Chondrocyte (in vitro differentiated cells): ENCODE measurements around the gene OSGEP. TPM values are rescaled to one million over a fixed set of nuclear protein-coding genes. Genes with fewer than 3 reads are reported as not detected.

Experiments used
- DNase-seq: peaks from one replicate; pipeline ENCODE4 v3.0.0; 2021; ENCODE audit warnings: mixed read lengths, low spot score
- H3K27ac Mint-ChIP-seq: one replicate; pipeline ENCODE4 v1.8.0; 2021; ENCODE audit warnings: mild to moderate bottlenecking, moderate library complexity, mixed read lengths; ENCODE audit not compliant: unreplicated experiment
- H3K27me3 Mint-ChIP-seq: 2 replicates; pipeline ENCODE4 v1.8.0; 2021; ENCODE audit warnings: low read depth, mixed read lengths
- H3K36me3 Mint-ChIP-seq: 2 replicates; pipeline ENCODE4 v1.8.0; 2021; ENCODE audit warnings: low read depth, mixed read lengths
- H3K4me1 Mint-ChIP-seq: 2 replicates; pipeline ENCODE4 v1.8.0; 2021; ENCODE audit warnings: low read depth, mild to moderate bottlenecking, mixed read lengths
- H3K4me3 Mint-ChIP-seq: one replicate; pipeline ENCODE4 v1.8.0; 2021; ENCODE audit warnings: mild to moderate bottlenecking, moderate library complexity, mixed read lengths; ENCODE audit not compliant: unreplicated experiment
- H3K9me3 Mint-ChIP-seq: 2 replicates; pipeline ENCODE4 v1.8.0; 2021; ENCODE audit warnings: low read depth, mixed read lengths
- total RNA-seq: library from RNA; stranded (reverse); gene quantifications from 3 replicates; pipeline ENCODE4 v1.2.1, GENCODE V29; 2021
- TF ChIP-seq, protein P1 (sequence below): fragments of 200-600 bp; sonication (generic); IDR thresholded peaks from 2 replicates; pipeline ENCODE4 v1.5.0; 2021; ENCODE audit warnings: antibody characterized with exemption, mild to moderate bottlenecking, moderate library complexity

Gene OSGEP
- total RNA-seq, 1 donor from 2014 or later = 26.0 TPM

DNA sequence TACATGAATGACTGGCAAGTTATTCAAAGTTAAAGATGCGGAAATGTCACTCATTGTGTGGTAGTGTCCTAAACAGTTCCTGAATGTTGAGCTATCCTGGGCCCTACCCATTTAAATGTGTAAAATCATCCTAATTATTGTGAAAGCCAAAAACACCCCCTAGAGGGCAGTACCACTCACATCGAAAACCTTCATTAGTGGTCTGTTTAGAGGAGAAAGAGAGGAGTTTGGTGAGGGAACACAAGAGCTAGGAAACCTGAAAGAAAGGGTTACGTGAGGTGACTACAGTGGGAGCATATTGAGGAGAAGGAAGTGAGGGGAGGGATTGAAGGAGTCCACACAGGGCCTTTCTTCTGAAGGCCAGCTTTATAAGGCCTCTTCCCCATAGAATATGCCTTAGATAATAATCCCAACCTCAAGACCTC, 38.8 kb downstream of the OSGEP start:
- TF ChIP-seq, protein P1, sequence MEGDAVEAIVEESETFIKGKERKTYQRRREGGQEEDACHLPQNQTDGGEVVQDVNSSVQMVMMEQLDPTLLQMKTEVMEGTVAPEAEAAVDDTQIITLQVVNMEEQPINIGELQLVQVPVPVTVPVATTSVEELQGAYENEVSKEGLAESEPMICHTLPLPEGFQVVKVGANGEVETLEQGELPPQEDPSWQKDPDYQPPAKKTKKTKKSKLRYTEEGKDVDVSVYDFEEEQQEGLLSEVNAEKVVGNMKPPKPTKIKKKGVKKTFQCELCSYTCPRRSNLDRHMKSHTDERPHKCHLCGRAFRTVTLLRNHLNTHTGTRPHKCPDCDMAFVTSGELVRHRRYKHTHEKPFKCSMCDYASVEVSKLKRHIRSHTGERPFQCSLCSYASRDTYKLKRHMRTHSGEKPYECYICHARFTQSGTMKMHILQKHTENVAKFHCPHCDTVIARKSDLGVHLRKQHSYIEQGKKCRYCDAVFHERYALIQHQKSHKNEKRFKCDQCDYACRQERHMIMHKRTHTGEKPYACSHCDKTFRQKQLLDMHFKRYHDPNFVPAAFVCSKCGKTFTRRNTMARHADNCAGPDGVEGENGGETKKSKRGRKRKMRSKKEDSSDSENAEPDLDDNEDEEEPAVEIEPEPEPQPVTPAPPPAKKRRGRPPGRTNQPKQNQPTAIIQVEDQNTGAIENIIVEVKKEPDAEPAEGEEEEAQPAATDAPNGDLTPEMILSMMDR = peak; percentile 83
- Mint-ChIP-seq H3K36me3 (peaks cover 2% of the 10 kb centered on the region), H3K4me3 (no peak overlapping the region), H3K9me3 (no peaks in the 10 kb centered on the region), H3K27ac (no peak overlapping the region), H3K27me3 (no peaks in the 10 kb centered on the region), H3K4me1 (peaks cover 23% of the 10 kb centered on the region)
- DNase-seq = no peak

DNA sequence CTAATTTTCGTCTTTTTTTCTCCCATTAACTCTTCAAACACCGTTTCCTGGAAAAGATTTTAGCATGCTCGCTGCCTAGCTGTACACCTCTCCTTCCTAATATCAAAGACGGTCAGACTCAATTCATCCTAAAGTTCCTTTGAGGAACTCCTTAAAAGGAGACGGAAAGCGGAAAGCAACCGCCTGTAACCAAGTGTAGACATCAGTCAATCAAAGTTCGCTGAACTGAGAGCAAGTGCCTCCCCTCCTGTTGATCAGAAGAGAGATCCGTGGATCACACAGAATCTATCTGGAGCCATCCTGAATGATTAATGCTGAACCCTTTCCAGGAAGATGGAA, 40.9 kb downstream of the OSGEP start:
- H3K9me3 Mint-ChIP-seq = no peaks in the 10 kb centered on the region
- H3K4me3 Mint-ChIP-seq = peak overlapping the region; percentile 94
- H3K27me3 Mint-ChIP-seq = no peaks in the 10 kb centered on the region
- H3K4me1 Mint-ChIP-seq = peaks cover 31% of the 10 kb centered on the region
- DNase-seq = no peak
- TF ChIP-seq, protein P1 = no peak
- H3K27ac Mint-ChIP-seq = peak overlapping the region; percentile 97
- H3K36me3 Mint-ChIP-seq = peaks cover 2% of the 10 kb centered on the region

DNA sequence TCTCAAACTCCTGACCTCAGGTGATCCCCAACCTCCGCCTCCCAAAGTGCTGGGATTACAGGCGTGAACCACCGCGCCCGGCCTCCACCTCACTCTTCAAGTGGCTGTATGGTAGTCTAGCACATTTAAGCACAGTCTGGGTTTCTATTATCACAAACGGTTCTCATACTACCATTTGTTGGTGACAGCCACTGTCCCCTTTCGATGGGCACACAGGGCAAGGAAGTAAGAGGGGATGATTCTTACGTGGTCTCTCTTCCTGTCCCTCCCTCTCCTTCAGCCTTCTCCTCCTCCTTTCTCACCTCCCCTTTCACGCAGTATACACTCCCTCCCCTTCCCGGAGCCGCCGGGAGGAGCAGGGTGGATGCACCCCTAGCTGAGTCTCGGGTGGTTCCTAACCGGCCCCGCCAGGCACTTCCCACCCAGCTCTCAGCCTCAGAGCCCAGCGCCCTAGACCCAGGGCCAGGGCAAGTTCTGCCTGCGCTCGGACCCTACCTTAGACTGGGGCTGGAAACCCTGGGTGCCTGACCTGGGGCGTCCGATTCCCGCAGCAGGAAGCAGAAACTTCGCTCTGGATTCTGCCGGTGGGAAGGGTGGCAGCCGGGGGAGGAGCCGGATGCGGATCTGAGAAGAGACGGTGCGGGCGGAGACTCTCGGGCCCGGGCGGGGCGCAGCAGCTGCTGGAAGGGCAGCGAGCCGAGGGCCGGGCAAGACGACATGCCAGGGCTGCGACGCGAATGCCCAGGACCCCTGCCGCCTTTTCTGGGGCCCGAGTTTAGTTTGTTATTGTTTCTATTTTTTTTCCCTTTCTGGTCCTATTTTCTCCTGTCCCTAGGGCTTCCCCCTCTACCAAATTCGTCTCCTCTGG, 41.5 kb downstream of the OSGEP start, which contains the start of gene TEP1:
TEP1 (minus strand) TSS at position 626 of the 868 bp plus-strand sequence. CDS start 5,062 bp downstream, outside the sequence.
- no peak for DNase-seq
- Mint-ChIP-seq H3K27ac (peak within 1 kb of the TSS; percentile 97), H3K27me3 (no peaks in the 10 kb centered on the region), H3K36me3 (peaks cover 3% of the 10 kb centered on the region), H3K9me3 (no peaks in the 10 kb centered on the region), H3K4me3 (peak within 1 kb of the TSS; percentile 94), H3K4me1 (peaks cover 31% of the 10 kb centered on the region)
- TF ChIP-seq, protein P1 = peak; percentile 18

DNA sequence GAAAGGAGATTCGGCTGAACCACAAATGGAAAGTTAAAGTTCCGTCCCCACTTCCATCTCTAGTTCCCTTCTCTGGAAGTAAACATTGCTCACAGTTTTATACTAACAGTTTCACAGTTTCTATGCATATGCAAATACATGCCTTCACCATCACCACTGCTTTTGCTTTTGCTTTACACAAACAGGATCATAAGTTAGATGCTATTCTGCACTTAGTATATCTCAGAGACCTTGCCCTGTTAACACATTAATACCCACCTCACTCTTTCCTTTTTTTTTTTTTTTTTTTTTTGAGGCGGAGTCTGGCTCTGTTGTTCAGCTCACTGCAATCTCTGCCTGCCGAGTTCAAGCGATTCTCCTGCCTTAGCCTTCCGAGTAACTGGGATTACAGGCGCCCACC, 42.2 kb downstream of the OSGEP start:
- H3K27ac Mint-ChIP-seq = peak overlapping the region; percentile 97

DNA sequence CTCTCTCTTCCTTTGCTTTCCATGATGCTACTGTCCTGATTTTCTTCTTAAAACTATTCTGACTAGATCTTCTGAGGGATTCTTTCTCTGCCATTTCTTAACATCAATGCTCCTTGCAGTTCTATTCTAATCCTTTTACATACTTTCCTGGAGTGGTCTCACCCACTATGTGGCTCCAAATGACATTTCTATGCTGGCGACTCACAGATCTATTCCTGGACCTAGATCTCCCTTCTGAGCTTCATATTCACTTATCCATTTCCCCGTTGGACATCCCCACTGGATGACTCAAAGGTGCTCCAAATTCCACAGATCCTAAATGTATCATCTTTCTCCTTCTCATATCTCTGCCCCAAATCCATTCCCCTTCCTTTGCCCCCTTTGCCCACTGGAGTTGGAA, 45.4 kb downstream of the OSGEP start:
- no peak overlapping the region for H3K4me3 Mint-ChIP-seq
- no peak for DNase-seq
- H3K27ac Mint-ChIP-seq = peak overlapping the region; percentile 60
- no peaks in the 10 kb centered on the region for H3K9me3 Mint-ChIP-seq
- H3K27me3 Mint-ChIP-seq = no peaks in the 10 kb centered on the region
- peaks cover 29% of the 10 kb centered on the region for H3K4me1 Mint-ChIP-seq
- peaks cover 29% of the 10 kb centered on the region for H3K36me3 Mint-ChIP-seq
- TF ChIP-seq, protein P1 = no peak

More for the DNA sequence above, 42.2 kb downstream of the OSGEP start:
- TF ChIP-seq, protein P1 = no peak
- Mint-ChIP-seq H3K9me3 (no peaks in the 10 kb centered on the region), H3K4me1 (peaks cover 31% of the 10 kb centered on the region), H3K27me3 (no peaks in the 10 kb centered on the region), H3K36me3 (peaks cover 10% of the 10 kb centered on the region), H3K4me3 (peak overlapping the region; percentile 94)
- DNase-seq = no peak
